GM19043 (cell line): ENCODE results near the gene EIF1AX.
"Not testable (repeated sequence)": the region's sequence is repeated elsewhere in the genome, so short reads cannot be mapped to it uniquely, and the experiment has no call there.

Experiments
- ATAC-seq: cut with Tn5 transposase; IDR thresholded peaks from one replicate; pipeline ENCODE4 v1.9.1; 2021; ENCODE audit warnings: low read depth; ENCODE audit not compliant: unreplicated experiment

The EIF1AX gene

GRCh38 chrX:20141281-20142220 lies at the start of gene EIF1AX:
EIF1AX (minus strand) TSS chrX:20141838; CDS start chrX:20141640, 198 bp downstream.
- ATAC-seq: peak; percentile 99

GRCh38 chrX:20189171-20189570 lies 47.5 kb upstream of the EIF1AX start:
- ATAC-seq: no peak

- ATAC-seq: no peak
Observed at GRCh38 chrX:20181598-20182329, 40.1 kb upstream of the EIF1AX start.

GRCh38 chrX:20177093-20177492 lies 35.5 kb upstream of the EIF1AX start:
- ATAC-seq: no peak

GRCh38 chrX:20173856-20174255 lies 32.2 kb upstream of the EIF1AX start:
- ATAC-seq: no peak

- no peak for ATAC-seq
Observed at GRCh38 chrX:20173313-20173712, 31.7 kb upstream of the EIF1AX start.

- no peak for ATAC-seq
Observed at GRCh38 chrX:20171887-20172286, 30.2 kb upstream of the EIF1AX start.

GRCh38 chrX:20162516-20162915 lies 20.9 kb upstream of the EIF1AX start:
- not testable (repeated sequence) for ATAC-seq

- no peak for ATAC-seq
Observed at GRCh38 chrX:20159797-20160385, 18.3 kb upstream of the EIF1AX start.

GRCh38 chrX:20151689-20152088 lies 10.1 kb upstream of the EIF1AX start:
- no peak for ATAC-seq

GRCh38 chrX:20149326-20149725 lies 7.7 kb upstream of the EIF1AX start:
- no peak for ATAC-seq

GRCh38 chrX:20147561-20147960 lies 5.9 kb upstream of the EIF1AX start:
- no peak for ATAC-seq

- no peak for ATAC-seq
Observed at GRCh38 chrX:20144491-20144890, 2.9 kb upstream of the EIF1AX start.

- no peak for ATAC-seq
Observed at GRCh38 chrX:20143561-20143960, 1.9 kb upstream of the EIF1AX start.

- ATAC-seq: no peak
Observed at GRCh38 chrX:20143111-20143510, 1.5 kb upstream of the EIF1AX start.

- ATAC-seq: no peak
Observed at GRCh38 chrX:20140420-20140819, 1.2 kb downstream of the EIF1AX start.

- ATAC-seq: no peak
Observed at GRCh38 chrX:20139966-20140365, 1.7 kb downstream of the EIF1AX start.

GRCh38 chrX:20135944-20136343 lies 5.7 kb downstream of the EIF1AX start:
- no peak for ATAC-seq

- ATAC-seq: no peak
Observed at GRCh38 chrX:20132666-20133065, 9.0 kb downstream of the EIF1AX start.

- ATAC-seq: no peak
Observed at GRCh38 chrX:20130357-20130756, 11.3 kb downstream of the EIF1AX start.

GRCh38 chrX:20129547-20129946 lies 12.1 kb downstream of the EIF1AX start:
- ATAC-seq: no peak
